Omental fat pad (tissue), 4 donors: ENCODE measurements around the gene CRLF1. TPM values are rescaled to one million over a fixed set of nuclear protein-coding genes. Genes with fewer than 3 reads are reported as not detected.

Experiments
- ATAC-seq: fragments of 150-250 bp; one replicate; pipeline ENCODE4 v1.9.1; 2016; ENCODE audit warnings: mild to moderate bottlenecking, moderate library complexity; ENCODE audit not compliant: low FRiP score
- DNase-seq: peaks from one replicate; pipeline ENCODE4 v3.0.0-alpha.2; 2019; ENCODE audit warnings: low spot score
- total RNA-seq, 4 donors: library from RNA; depleted of rRNA; stranded (reverse); fragments of >200 nt; gene quantifications; one replicate each; pipeline ENCODE4 v1.1.0, GENCODE V29; 2016
- TF ChIP-seq, protein P1 (sequence below), 3 donors: fragments of 450-650 bp; IDR thresholded peaks; one replicate each; pipeline ENCODE4 v1.5.1; 2016 to 2017; ENCODE audit warnings: antibody characterized with exemption in 3 of 3, mild to moderate bottlenecking in 3 of 3, moderate library complexity in 2 of 3

The CRLF1 gene
- total RNA-seq, 4 donors from 2014 or later: 6.3 to 115 (median 10.9) TPM

DNA sequence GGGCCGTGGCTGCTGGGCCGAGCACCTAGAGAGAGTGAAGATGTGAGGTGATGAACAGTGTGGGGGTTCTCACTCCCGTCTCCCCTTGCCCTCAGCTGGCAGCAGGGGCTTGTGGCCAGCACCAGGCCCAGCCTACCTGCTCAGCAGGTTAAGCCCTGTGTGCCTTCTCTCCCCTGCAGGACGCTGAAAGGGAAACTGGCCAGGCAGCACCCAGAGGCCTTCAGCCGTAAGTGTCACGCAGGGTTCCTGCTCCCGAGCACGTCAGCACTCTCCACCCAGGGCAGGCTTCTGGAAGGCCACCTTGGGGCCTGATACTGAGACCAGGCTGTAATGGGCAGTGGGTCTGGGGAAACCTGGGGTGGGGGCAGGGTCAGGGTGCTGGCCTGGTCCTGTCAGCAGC is 39.6 kb downstream of the CRLF1 start:
- TF ChIP-seq, protein P1, sequence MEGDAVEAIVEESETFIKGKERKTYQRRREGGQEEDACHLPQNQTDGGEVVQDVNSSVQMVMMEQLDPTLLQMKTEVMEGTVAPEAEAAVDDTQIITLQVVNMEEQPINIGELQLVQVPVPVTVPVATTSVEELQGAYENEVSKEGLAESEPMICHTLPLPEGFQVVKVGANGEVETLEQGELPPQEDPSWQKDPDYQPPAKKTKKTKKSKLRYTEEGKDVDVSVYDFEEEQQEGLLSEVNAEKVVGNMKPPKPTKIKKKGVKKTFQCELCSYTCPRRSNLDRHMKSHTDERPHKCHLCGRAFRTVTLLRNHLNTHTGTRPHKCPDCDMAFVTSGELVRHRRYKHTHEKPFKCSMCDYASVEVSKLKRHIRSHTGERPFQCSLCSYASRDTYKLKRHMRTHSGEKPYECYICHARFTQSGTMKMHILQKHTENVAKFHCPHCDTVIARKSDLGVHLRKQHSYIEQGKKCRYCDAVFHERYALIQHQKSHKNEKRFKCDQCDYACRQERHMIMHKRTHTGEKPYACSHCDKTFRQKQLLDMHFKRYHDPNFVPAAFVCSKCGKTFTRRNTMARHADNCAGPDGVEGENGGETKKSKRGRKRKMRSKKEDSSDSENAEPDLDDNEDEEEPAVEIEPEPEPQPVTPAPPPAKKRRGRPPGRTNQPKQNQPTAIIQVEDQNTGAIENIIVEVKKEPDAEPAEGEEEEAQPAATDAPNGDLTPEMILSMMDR (IDR thresholded peaks at IDR 0.05): no peak
- ATAC-seq (no peak), DNase-seq (no peak)

DNA sequence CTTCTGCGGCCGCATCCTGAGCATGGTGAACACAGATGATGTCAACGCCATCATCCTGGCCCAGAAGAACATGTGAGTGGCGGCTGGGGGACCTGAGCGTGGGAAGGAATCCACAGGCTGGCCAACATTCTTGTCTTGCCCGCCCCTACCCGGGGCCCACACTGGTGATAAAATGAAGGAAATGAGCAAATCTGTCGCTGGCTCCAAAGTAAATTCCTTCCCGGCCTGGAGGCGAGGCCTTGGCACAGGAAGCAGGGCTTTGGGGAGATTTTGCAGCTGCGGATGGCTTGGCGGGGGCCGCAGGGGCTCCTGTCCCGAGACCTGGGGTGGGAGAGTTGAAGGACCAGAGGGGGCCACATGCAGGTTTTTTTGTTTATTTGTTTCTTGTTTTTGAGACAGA is 44.5 kb downstream of the CRLF1 start:
- ATAC-seq (no peak), DNase-seq (no peak)
- TF ChIP-seq, protein P1 (IDR thresholded peaks at IDR 0.05): no peak

DNA sequence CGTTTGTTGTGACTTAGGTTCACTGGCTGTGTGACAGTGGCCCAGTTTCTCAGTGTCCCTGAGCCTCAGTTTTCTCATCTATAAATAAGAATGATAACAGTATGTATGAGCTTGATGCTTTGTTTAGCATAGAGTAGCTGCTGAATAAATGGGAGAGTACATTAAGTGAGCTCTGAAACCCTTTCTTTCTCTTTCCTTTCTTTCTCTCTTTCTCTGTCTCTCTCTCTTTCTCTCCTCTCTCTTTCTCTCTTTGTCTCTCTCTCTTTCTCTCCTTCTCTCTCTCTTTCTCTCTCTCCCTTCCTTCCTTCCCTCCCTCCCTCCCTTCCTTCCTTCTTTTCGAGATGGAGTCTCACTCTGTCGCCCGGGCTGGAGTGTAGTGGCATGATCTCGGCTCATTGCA is 46.9 kb downstream of the CRLF1 start:
- ATAC-seq (no peak), DNase-seq (no peak)
- TF ChIP-seq, protein P1 (IDR thresholded peaks at IDR 0.05): no peak

DNA sequence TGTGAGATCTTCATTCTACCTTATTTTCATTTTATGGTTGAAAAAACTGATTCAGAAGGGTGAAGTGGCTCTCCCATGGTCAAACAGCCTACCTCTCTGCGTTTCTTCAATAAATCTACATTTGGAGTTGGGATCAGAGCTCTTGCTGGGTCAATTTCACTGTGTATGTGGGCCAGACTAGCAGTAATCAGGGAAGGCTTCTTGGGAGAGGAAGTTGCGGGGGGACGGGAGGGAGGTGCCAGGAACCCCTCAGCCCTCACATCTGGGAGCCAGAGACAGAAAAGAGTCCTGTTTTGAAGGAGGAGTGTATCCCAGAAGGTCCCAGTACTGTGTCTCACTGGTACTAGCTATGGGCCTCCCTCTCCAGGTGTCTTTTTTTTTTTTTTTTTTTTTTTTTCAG is 48.0 kb downstream of the CRLF1 start:
- TF ChIP-seq, protein P1 (IDR thresholded peaks at IDR 0.05): no peak
- DNase-seq: no peak
- no peak for ATAC-seq

DNA sequence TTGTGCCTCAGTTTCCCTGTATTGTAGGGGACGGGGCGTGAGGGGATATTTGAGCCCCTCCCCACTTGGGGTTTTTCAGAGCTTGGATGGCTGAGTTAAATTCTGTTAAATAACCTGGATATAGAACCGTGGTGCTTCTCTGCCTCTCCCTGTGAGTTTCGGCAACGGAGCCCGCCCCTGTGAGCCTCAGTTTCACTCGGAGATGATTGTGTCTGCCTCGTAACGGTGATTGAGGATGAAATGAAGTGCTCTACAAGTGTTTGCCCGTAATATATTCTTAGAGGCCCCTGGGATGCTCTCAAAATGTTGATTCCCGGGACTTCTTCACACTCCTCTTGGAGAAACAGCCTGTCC is 48.4 kb downstream of the CRLF1 start:
- ATAC-seq (peak; percentile 31), DNase-seq (no peak)
- TF ChIP-seq, protein P1 (IDR thresholded peaks at IDR 0.05): no peak

DNA sequence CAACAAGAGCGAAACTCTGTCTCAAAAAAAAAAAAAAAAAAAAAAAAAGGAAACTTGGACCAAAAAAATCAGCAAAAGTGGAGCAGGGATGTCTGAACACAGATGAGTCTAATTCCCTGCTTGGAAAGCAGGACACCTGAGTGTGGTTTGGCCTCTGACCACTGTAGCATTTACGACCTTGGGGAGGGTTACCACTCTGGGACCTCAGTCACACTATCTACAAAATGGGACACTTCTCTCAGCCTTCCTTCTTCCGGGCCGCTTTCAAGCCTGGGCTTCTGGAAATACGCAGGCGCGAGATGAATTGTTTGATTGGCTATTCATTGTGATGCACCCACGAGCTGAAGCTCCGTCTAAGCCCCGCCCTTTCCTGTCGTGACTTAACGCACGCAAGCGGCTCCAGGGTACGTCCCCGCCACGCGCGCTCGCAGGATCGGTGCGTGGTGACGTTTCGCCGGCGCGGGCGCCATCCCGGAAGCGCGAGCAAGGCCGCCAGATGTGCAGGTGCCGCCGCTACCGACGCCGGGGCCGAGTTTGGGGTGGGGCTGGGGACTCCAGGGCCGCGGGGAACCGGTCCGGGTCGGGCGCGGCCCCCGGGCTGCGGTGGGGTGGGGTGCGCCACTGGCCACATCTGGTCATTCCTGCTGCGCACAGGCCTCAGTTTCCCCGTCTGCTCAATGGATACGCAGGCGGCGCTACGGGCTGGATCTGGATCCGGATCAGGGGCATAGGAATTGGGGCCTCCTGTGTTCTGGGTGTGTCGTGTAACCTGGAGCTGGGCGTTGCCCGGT is 49.0 kb downstream of the CRLF1 start, which contains the start of gene KXD1:
Gene KXD1 (plus strand): TSS at position 460 of the 791 bp plus-strand sequence. CDS start 4,187 bp downstream, outside the sequence.
- peak; percentile 95 for ATAC-seq
- TF ChIP-seq, protein P1 (IDR thresholded peaks at IDR 0.05): no peak
- DNase-seq: peak; percentile 91

DNA sequence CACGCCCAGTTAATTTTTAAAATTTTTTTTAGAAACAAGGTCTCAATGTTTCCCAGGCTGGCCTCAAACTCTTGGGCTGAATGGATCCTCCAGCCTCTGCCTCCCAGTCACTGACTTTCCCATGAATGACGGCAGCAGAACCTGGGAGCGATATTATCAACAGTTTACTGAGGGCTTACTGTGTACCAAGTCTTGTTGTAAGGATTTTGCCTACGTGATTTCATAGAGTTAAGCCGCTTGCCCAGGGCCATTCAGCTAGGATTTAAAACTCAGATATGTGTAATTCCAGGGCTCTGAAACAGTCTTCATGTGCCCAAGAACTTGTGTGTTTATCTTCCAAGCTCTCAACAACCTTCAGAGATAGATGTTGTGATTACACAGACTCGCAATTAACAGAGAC is 55.0 kb downstream of the CRLF1 start:
- TF ChIP-seq, protein P1 (IDR thresholded peaks at IDR 0.05): no peak
- DNase-seq (no peak), ATAC-seq (no peak)
